Measurements from ENCODE around the gene SLX9. TPM values are rescaled to one million over a fixed set of nuclear protein-coding genes. Genes with fewer than 3 reads are reported as not detected.

SLX9 gene
- total and polyA plus RNA-seq, 8 donors, result 5.4 to 83.4 (median 19.3) TPM

GRCh38 chr21:44996983-44997936 is 57.4 kb downstream of the SLX9 start:
- TF ChIP-seq CTCF (IDR thresholded peaks at IDR 0.05) (no peak), POLR2AphosphoS5 (IDR thresholded peaks at IDR 0.05) (no peak), EP300 (IDR thresholded peaks at IDR 0.05) (no peak), POLR2A (IDR thresholded peaks at IDR 0.05) (no peak)
- Histone ChIP-seq H3K27ac (peak overlapping the region in 1 of 5 donors; percentile 86), H3K9me3 (no peaks in the 10 kb centered on the region), H3K4me3 (no peak overlapping the region), H3K4me1 (peaks cover 0 to 66% (median 23%) of the 10 kb centered on the region in 4 donors), H3K36me3 (no peaks in the 10 kb centered on the region), H3K27me3 (peaks cover 0 to 36% (median 2%) of the 10 kb centered on the region in 3 donors)
- DNase-seq, result no peak
- WGBS, 5 donors, result 71 to 83% (median 73%) methylated on average over 14 to 36 of the region's 36 CpGs
- intact Hi-C loops (cut with DNase I; ENCODE audit: low total_unique reads), result no loop called here

GRCh38 chr21:44998086-44998620 is 58.3 kb downstream of the SLX9 start:
- intact Hi-C loops (cut with DNase I; ENCODE audit: low total_unique reads), result no loop called here
- Histone ChIP-seq H3K27me3 (peaks cover 0 to 30% (median 2%) of the 10 kb centered on the region in 3 donors), H3K36me3 (no peaks in the 10 kb centered on the region), H3K4me3 (no peak overlapping the region), H3K9me3 (no peaks in the 10 kb centered on the region), H3K27ac (peak overlapping the region in 1 of 5 donors; percentile 4), H3K4me1 (peaks cover 0 to 62% (median 18%) of the 10 kb centered on the region in 4 donors)
- TF ChIP-seq EP300 (IDR thresholded peaks at IDR 0.05) (no peak), POLR2AphosphoS5 (IDR thresholded peaks at IDR 0.05) (no peak), CTCF (IDR thresholded peaks at IDR 0.05) (no peak), POLR2A (IDR thresholded peaks at IDR 0.05) (no peak)
- no peak for DNase-seq
- WGBS, 5 donors, result 60 to 75% (median 72%) methylated on average over 3 to 10 of the region's 10 CpGs

- H3K9me3 ChIP-seq, result no peaks in the 10 kb centered on the region
- 74 to 84% (median 81%) methylated on average over 18 to 32 of the region's 32 CpGs for WGBS, 5 donors
- H3K27me3 ChIP-seq, result peaks cover 0 to 29% (median 2%) of the 10 kb centered on the region in 3 donors
- peaks cover 0 to 62% (median 21%) of the 10 kb centered on the region in 4 donors for H3K4me1 ChIP-seq
- H3K36me3 ChIP-seq, result no peaks in the 10 kb centered on the region
- no peak overlapping the region for H3K4me3 ChIP-seq
- no peak for TF ChIP-seq CTCF (IDR thresholded peaks at IDR 0.05)
- TF ChIP-seq EP300 (IDR thresholded peaks at IDR 0.05), result no peak
- TF ChIP-seq POLR2A (IDR thresholded peaks at IDR 0.05), result no peak
- no peak for TF ChIP-seq POLR2AphosphoS5 (IDR thresholded peaks at IDR 0.05)
- no peak for DNase-seq
- intact Hi-C loops (cut with DNase I; ENCODE audit: low total_unique reads), result no loop called here
- H3K27ac ChIP-seq, result peak overlapping the region in 1 of 5 donors; percentile 4
Measured at GRCh38 chr21:44998621-44999427, 59.0 kb downstream of the SLX9 start.

GRCh38 chr21:44999428-44999971 is 59.7 kb downstream of the SLX9 start:
- Histone ChIP-seq H3K4me3 (no peak overlapping the region), H3K36me3 (no peaks in the 10 kb centered on the region), H3K9me3 (no peaks in the 10 kb centered on the region), H3K27me3 (peaks cover 0 to 29% (median 2%) of the 10 kb centered on the region in 3 donors), H3K4me1 (peaks cover 0 to 60% (median 19%) of the 10 kb centered on the region in 4 donors), H3K27ac (peak overlapping the region in 1 of 5 donors; percentile 70)
- no peak for DNase-seq
- WGBS, 5 donors, result 86 to 91% (median 87%) methylated on average over 9 to 17 of the region's 17 CpGs
- TF ChIP-seq POLR2A (IDR thresholded peaks at IDR 0.05), result no peak
- no peak for TF ChIP-seq EP300 (IDR thresholded peaks at IDR 0.05)
- no peak for TF ChIP-seq CTCF (IDR thresholded peaks at IDR 0.05)
- no peak for TF ChIP-seq POLR2AphosphoS5 (IDR thresholded peaks at IDR 0.05)
- intact Hi-C loops (cut with DNase I; ENCODE audit: low total_unique reads), result no loop called here

Measured in stomach (tissue), 9 donors.